ENCODE results near the gene APOA4.

The APOA4 gene

DNA sequence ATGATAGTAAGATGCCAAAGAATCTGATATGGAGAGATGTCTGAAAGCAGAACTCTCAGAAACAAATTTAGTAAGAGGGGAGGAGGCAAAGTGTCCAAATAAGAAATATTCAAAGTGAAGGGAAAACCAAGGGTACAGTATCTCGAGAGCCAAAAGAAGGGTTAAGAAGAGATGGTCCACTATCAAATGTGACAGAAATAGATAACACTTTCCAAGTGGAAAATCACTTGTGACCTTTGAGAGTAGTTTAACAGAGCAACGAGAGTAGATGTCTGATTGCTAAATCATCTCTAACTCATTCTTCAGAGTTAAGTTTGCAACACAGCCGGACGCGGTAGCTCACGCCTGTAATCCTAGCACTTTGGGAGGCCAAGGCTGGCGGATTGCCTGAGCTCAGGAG lies 46.0 kb downstream of the APOA4 start:
- DNase-seq (ENCODE audit: low read depth in 2 of 2): no peak

DNA sequence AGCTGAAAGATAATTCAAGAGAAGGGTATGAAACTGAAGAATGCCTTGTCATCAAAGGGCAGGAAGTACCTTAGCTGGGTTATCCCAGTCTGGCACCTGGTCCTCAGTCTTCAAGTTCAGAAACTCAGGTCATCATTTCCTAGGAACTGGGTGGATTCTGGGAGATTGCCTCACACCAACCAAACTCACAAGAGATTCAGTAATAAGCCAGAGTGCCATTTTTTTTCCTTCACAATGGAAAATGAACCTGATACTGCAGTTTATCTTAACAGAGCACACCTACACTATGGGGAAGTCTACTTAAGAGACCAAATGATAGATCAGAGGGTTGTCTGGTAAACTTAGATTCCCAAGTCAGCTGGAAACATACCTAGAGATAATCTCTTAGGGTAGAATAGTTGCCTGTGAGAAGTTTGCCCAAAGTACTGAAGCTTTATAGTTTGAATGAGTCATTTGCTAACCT lies 46.6 kb downstream of the APOA4 start:
- no peak for DNase-seq (ENCODE audit: low read depth in 2 of 2)

DNA sequence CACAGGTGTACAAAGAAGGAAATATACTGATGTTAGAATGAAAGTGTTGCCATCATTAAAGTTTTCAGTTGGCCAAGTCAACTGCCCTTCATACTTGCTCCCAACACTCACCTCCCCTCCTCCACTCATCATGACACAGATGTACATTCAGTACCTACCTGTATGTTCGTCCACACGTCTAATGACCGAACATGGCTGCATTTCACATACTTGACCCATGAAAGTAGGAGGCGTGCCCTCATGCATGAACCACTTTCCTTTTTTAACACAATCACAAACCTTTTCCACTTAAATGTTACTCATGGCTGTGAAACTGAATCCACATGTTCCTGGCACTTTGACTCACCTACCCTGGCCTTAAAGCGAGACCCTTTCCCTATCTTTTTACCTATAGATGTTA lies 47.1 kb downstream of the APOA4 start:
- no peak for DNase-seq (ENCODE audit: low read depth in 2 of 2)

DNA sequence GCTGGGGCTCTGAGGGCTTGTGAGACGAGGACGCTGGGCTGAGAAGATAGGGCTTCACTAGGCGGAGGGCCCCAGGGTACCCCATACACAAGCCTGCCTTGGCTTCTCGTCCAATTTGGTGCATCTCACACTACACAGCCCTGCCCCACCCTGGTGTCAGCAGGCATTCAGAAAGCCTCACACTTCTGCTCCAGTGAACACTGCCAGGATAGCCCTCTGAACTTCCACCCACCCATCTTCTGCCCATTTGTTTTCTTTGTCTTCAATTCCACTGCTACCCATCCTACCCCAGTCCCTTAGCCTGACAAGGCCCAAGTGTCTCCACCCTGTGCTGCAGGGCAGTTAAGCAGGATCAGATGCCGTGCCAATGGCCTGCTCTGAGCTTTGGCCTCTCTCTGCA lies 48.4 kb downstream of the APOA4 start:
- no peak for DNase-seq (ENCODE audit: low read depth in 2 of 2)

DNA sequence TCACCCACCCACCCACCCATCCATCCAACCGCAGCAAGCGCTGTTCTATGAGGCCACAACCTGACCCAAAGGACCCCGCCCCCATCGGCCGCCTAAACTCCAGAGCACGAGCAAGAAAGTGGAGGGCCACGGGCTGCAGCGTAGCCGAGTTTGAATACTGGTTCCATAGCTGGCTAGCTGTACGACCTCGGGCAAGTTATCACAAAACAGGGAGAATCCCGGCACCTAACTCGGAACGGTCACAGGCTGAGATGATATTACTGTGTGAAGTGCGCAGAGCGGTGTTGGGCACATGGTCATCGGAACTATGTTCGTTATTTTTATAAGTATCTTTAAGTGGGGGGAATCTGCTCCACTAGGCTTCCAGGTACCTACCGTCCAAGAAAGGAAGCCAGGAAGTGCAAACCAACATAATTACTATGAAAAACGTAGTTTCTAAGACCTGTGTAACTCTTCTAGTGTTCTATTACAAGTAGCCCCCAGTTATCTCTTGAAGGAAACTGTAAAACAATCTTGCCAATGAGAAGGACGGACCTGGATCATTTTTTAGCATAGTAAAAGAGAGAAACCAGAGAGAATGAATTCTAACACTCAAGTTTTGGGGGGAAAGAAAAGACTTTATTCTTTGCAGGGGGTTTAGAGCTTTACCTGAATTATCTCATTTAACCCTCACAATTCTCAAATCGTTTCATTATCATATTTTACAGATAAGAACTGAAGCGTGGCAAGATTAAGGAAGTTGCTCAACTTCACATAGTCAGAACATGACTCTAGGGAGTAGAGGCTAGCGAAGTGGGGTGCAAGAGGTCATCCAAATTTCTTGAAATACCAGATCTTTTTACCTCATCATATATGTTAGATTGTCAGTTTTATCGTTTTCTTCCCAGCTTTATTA lies 49.7 kb downstream of the APOA4 start:
- no peak for DNase-seq (ENCODE audit: low read depth in 2 of 2)

DNA sequence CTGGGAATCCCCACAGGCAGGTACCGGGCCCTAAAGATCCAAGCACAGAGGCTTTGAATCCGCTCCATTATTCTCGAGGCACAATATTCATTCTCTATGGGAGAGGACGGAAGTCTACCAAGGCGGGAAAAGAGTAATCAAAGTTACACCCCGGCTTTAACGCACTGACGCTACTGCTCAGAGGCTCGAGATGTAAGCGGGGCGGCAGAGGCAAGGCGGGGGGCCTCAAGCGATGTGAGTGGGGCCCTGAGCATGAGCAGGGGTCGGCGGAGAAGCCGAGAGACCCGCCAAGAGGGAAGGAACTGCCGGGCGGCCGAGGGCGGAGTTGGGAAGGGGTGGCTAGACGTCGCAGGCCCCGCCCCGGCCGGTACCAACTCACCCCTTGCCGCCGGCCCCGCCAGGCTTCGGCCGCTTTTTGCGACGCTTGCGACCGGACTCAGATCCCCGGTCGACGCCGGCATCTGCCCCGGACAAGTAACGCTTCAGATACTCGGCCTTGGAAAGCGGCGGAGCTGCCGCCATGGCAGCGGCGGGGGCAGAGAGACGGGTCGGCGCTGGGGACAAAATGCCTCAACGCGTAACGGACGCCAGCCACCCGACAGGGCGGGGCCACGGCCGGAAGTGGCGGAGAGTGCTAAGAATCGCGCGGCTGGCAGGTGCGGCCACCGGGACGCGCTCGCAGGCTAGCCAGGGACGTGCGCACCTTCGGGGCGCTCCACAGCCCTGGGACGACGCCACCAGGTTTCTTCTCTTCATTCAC lies 50.5 kb downstream of the APOA4 start, which contains the start of gene BUD13:
BUD13 (minus strand) TSS at position 545 of the 760 bp plus-strand sequence; CDS start at position 522, 23 bp downstream.
- DNase-seq (ENCODE audit: low read depth in 2 of 2): peak; percentile 53 to 57

DNA sequence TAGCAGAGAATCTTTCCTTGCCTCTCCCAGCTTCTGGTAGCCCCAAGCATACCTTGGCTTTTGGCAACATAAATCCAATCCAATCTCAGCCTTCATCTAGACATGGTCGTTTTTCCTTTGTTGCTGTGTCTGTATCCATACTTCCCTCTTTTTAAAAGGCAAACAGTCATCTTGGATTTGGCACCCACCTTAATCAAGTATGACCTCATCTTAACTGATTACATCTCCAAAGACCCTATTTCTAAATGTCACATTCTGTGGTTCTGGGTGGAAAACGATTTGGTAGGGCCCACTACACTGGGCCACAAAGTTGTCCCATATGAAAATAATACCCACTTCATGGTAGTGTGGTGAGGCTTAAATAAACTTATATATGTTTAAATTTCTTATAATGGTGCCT lies 51.2 kb downstream of the APOA4 start:
- DNase-seq (ENCODE audit: low read depth in 2 of 2): no peak
